Stimulated activated CD8-positive, alpha-beta memory T cell treated with anti-CD3 and anti-CD28 coated beads, Interleukin-15, amount 100 ng/mL, for 48 hours (primary cell): ENCODE data around the gene SOD2.
A peak's percentile ranks its signal among the peaks of the same experiment; 100 is the strongest.
"Not testable (repeated sequence)": the region's sequence is repeated elsewhere in the genome, so short reads cannot be mapped to it uniquely, and the experiment has no call there.

Experiments
- DNase-seq, 2 donors: peaks; one replicate each; pipeline ENCODE4 v3.0.0-alpha.2; 2020; ENCODE audit warnings: low read depth in 2 of 2

Gene SOD2

GRCh38 chr6:159716247-159717096, 23.4 kb upstream of the SOD2 start:
- no peak for DNase-seq

- DNase-seq, result no peak
Observed at GRCh38 chr6:159715605-159716004, 22.6 kb upstream of the SOD2 start.

GRCh38 chr6:159715166-159715565, 22.1 kb upstream of the SOD2 start:
- no peak for DNase-seq

- no peak for DNase-seq
Observed at GRCh38 chr6:159714404-159714803, 21.4 kb upstream of the SOD2 start.

GRCh38 chr6:159713984-159714383, 20.9 kb upstream of the SOD2 start:
- no peak for DNase-seq

- not testable (repeated sequence) for DNase-seq
Observed at GRCh38 chr6:159712389-159712788, 19.3 kb upstream of the SOD2 start.

- DNase-seq, result not testable (repeated sequence)
Observed at GRCh38 chr6:159710603-159711002, 17.6 kb upstream of the SOD2 start.

- DNase-seq, result no peak
Observed at GRCh38 chr6:159701413-159701999, 8.5 kb upstream of the SOD2 start.

GRCh38 chr6:159700970-159701369, 7.9 kb upstream of the SOD2 start:
- DNase-seq, result no peak

- no peak for DNase-seq
Observed at GRCh38 chr6:159695984-159696383, 2.9 kb upstream of the SOD2 start.

- no peak for DNase-seq
Observed at GRCh38 chr6:159693894-159694545, 979 bp upstream of the SOD2 start.

GRCh38 chr6:159692303-159693127, 526 bp downstream of the SOD2 start:
- DNase-seq, result peak; percentile 39 to 46

- DNase-seq, result no peak
Observed at GRCh38 chr6:159691963-159692287, 1.1 kb downstream of the SOD2 start.

- no peak for DNase-seq
Observed at GRCh38 chr6:159691133-159691962, 1.7 kb downstream of the SOD2 start.

- not testable (repeated sequence) for DNase-seq
Observed at GRCh38 chr6:159690135-159690534, 2.9 kb downstream of the SOD2 start.

- DNase-seq, result no peak
Observed at GRCh38 chr6:159689001-159689400, 4.0 kb downstream of the SOD2 start.

GRCh38 chr6:159688266-159688905, 4.7 kb downstream of the SOD2 start:
- DNase-seq, result no peak

GRCh38 chr6:159687341-159687740, 5.7 kb downstream of the SOD2 start:
- no peak for DNase-seq

GRCh38 chr6:159686703-159687102, 6.3 kb downstream of the SOD2 start:
- no peak for DNase-seq

- no peak for DNase-seq
Observed at GRCh38 chr6:159686040-159686439, 7.0 kb downstream of the SOD2 start.

GRCh38 chr6:159684013-159684304, 9.1 kb downstream of the SOD2 start:
- no peak for DNase-seq
